ENCODE results near the gene ABCB1. TPM values are rescaled to one million over a fixed set of nuclear protein-coding genes. Genes with fewer than 3 reads are reported as not detected.

ABCB1 gene
- total and polyA plus RNA-seq, 2 of the 13 experiments (the other 11 are each of a cell fraction or from before 2014, with no cell fraction given): 42.8 to 52.6 TPM

DNA sequence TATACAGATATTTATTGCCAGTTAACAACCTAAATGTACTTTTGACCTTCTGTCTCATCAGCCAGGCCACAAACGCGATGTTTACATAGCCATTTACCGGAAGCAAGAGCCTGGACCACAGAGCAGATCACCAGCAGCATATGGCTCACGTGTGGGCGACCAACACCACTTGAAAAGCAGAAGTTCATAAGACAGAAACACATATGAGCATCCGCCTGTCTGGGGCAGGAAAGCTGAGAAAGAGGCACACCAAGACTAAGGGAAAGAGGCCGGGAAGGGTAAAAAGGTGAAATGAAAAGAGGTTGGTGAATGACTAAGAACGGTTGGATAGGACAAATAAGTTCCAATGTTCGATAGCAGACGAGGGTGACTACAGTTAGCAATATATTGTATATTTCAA is 1.3 kb downstream of the ABCB1 start:
- no peaks in the 10 kb centered on the region for H4K20me1 ChIP-seq (ENCODE audit: insufficient read depth, low read length)
- FAIRE-seq (peak; percentile 73), ATAC-seq (peak; percentile 39), DNase-seq (ENCODE audit: low spot score) (peak; percentile 77)
- peak overlapping the region; percentile 68 to 79 (median 79) for H3K4me3 ChIP-seq (replicated peaks in 1 of 3; ENCODE audit: insufficient read depth in 1 of 3, low read depth in 2 of 3, low read length in 3 of 3)
- no peak overlapping the region for H2AFZ ChIP-seq (ENCODE audit: low read length)
- H3K9me3 ChIP-seq (ENCODE audit: low read length): no peaks in the 10 kb centered on the region
- BruUV-seq (replicated peaks): TSS peak; percentile 52
- H3K9ac ChIP-seq (ENCODE audit: insufficient read depth, low read depth, low read length): peak overlapping the region; percentile 68; the same call in 1 of the 2 replicates
- in situ Hi-C loops (cut with HindIII; ENCODE audit: extremely low pct_ligation_motif_present, low pct_unique_long_range_greater_than_20kb) (no loop called here), intact Hi-C loops (cut with micrococcal nuclease; ENCODE audit: unreplicated experiment) (loop anchor here (1.0 to 10.0 kb wide), 2 partner anchors 29 to 125 kb away; partner anchors contain the start of genes ABCB4 and RUNDC3B)
- 0 out of 5 replicates have a peak, but pooled peaks cover 0 to 5% of the 10 kb centered on the region in 2 experiments for H3K36me3 ChIP-seq (replicated peaks in 1 of 2; ENCODE audit: control insufficient read depth in 1 of 2, insufficient read depth in 2 of 2, low read length in 2 of 2)
- no peaks in the 10 kb centered on the region for H3K27me3 ChIP-seq (ENCODE audit: control insufficient read depth in 1 of 2, insufficient read depth in 2 of 2, low read length in 2 of 2)
- peaks cover 22% of the 10 kb centered on the region for H3K79me2 ChIP-seq (ENCODE audit: insufficient read depth, low read length)
- peak overlapping the region; percentile 91 for H3K4me2 ChIP-seq (ENCODE audit: low read depth, low read length)
- POLR2A ChIA-PET: interaction anchor here (0.8 to 2.8 kb wide), 5 partner anchors 15 to 135 kb away, joined by 3 to 11 read pairs (median 6); partner anchors contain the start of gene RUNDC3B
- CTCF ChIA-PET (ENCODE audit: low intra/inter-chr PET ratio, low total read pairs): no interaction called here
- peaks cover 64% of the 10 kb centered on the region for H3K4me1 ChIP-seq (ENCODE audit: insufficient read depth, low read length)
- peak overlapping the region; percentile 21 for H3K27ac ChIP-seq (ENCODE audit: extremely low read length, insufficient read depth, low read length)
- 1% methylated on average over 10 of the region's 10 CpGs for WGBS (ENCODE audit: low lambda C conversion rate)
- peak; percentile 53; the same call in 1 of the 2 replicates for TF ChIP-seq KAT7 (CRISPR knock-in tag; IDR thresholded peaks at IDR 0.05; ENCODE audit: borderline replicate concordance)
- TF ChIP-seq, protein P1, sequence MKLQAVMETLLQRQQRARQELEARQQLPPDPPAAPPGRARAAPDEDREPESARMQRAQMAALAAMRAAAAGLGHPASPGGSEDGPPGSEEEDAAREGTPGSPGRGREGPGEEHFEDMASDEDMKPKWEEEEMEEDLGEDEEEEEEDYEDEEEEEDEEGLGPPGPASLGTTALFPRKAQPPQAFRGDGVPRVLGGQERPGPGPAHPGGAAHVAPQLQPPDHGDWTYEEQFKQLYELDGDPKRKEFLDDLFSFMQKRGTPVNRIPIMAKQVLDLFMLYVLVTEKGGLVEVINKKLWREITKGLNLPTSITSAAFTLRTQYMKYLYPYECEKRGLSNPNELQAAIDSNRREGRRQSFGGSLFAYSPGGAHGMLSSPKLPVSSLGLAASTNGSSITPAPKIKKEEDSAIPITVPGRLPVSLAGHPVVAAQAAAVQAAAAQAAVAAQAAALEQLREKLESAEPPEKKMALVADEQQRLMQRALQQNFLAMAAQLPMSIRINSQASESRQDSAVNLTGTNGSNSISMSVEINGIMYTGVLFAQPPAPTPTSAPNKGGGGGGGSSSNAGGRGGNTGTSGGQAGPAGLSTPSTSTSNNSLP (IDR thresholded peaks at IDR 0.05; ENCODE audit: low read depth, low read length): peak; percentile 64; the same call in 1 of the 2 replicates
- no peak for TF ChIP-seq YY1 (IDR thresholded peaks at IDR 0.05; ENCODE audit: insufficient read depth, insufficient replicate concordance, low read depth, low read length)
- TF ChIP-seq, protein P2, sequence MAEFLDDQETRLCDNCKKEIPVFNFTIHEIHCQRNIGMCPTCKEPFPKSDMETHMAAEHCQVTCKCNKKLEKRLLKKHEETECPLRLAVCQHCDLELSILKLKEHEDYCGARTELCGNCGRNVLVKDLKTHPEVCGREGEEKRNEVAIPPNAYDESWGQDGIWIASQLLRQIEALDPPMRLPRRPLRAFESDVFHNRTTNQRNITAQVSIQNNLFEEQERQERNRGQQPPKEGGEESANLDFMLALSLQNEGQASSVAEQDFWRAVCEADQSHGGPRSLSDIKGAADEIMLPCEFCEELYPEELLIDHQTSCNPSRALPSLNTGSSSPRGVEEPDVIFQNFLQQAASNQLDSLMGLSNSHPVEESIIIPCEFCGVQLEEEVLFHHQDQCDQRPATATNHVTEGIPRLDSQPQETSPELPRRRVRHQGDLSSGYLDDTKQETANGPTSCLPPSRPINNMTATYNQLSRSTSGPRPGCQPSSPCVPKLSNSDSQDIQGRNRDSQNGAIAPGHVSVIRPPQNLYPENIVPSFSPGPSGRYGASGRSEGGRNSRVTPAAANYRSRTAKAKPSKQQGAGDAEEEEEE (CRISPR knock-in tag; IDR thresholded peaks at IDR 0.05; ENCODE audit: borderline replicate concordance): no peak
- TF ChIP-seq ZNF878 (CRISPR knock-in tag; IDR thresholded peaks at IDR 0.05): no peak
- TF ChIP-seq HMG20A (CRISPR knock-in tag; IDR thresholded peaks at IDR 0.05; ENCODE audit: borderline replicate concordance): peak; percentile 65; the same call in 1 of the 2 replicates
- TF ChIP-seq CENPT (CRISPR knock-in tag; IDR thresholded peaks at IDR 0.05; ENCODE audit: low read depth): no peak
- TF ChIP-seq, protein P3, sequence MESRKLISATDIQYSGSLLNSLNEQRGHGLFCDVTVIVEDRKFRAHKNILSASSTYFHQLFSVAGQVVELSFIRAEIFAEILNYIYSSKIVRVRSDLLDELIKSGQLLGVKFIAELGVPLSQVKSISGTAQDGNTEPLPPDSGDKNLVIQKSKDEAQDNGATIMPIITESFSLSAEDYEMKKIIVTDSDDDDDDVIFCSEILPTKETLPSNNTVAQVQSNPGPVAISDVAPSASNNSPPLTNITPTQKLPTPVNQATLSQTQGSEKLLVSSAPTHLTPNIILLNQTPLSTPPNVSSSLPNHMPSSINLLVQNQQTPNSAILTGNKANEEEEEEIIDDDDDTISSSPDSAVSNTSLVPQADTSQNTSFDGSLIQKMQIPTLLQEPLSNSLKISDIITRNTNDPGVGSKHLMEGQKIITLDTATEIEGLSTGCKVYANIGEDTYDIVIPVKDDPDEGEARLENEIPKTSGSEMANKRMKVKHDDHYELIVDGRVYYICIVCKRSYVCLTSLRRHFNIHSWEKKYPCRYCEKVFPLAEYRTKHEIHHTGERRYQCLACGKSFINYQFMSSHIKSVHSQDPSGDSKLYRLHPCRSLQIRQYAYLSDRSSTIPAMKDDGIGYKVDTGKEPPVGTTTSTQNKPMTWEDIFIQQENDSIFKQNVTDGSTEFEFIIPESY (CRISPR knock-in tag; IDR thresholded peaks at IDR 0.05): 0 out of 2 replicates have a peak, but pooled peaks have one; percentile 14
- no peak for TF ChIP-seq U2AF1 (optimal IDR thresholded peaks at IDR 0.05; ENCODE audit: low read depth, low read length)
- TF ChIP-seq ZNF337 (CRISPR knock-in tag; IDR thresholded peaks at IDR 0.05; ENCODE audit: borderline replicate concordance, low read depth): no peak
- TF ChIP-seq, protein P4, sequence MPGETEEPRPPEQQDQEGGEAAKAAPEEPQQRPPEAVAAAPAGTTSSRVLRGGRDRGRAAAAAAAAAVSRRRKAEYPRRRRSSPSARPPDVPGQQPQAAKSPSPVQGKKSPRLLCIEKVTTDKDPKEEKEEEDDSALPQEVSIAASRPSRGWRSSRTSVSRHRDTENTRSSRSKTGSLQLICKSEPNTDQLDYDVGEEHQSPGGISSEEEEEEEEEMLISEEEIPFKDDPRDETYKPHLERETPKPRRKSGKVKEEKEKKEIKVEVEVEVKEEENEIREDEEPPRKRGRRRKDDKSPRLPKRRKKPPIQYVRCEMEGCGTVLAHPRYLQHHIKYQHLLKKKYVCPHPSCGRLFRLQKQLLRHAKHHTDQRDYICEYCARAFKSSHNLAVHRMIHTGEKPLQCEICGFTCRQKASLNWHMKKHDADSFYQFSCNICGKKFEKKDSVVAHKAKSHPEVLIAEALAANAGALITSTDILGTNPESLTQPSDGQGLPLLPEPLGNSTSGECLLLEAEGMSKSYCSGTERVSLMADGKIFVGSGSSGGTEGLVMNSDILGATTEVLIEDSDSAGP (CRISPR knock-in tag; IDR thresholded peaks at IDR 0.05; ENCODE audit: borderline replicate concordance): no peak
- no peak for TF ChIP-seq SNAI1 (CRISPR knock-in tag; IDR thresholded peaks at IDR 0.05; ENCODE audit: borderline replicate concordance)
- TF ChIP-seq KDM6A (CRISPR knock-in tag; IDR thresholded peaks at IDR 0.05; ENCODE audit: low read depth): peak; percentile 38; the same call in 1 of the 2 replicates
- TF ChIP-seq, protein P5, sequence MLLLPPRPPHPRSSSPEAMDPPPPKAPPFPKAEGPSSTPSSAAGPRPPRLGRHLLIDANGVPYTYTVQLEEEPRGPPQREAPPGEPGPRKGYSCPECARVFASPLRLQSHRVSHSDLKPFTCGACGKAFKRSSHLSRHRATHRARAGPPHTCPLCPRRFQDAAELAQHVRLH (CRISPR knock-in tag; IDR thresholded peaks at IDR 0.05; ENCODE audit: borderline replicate concordance, low read depth): peak; percentile 49; the same call in 1 of the 2 replicates
- no peak for TF ChIP-seq HNRNPH1 (optimal IDR thresholded peaks at IDR 0.05; ENCODE audit: low read depth, low read length)
